ENCODE measurements around the gene PSMC1.

PSMC1 gene

GRCh38 chr14:90319173-90319572 is 62.8 kb downstream of the PSMC1 start:
- Histone ChIP-seq H3K4me2 (ENCODE audit: low read length) (no peak overlapping the region), H3K36me3 (ENCODE audit: insufficient read depth, low read length) (peaks cover 37% of the 10 kb centered on the region), H3K27me3 (ENCODE audit: insufficient read depth, low read length) (no peaks in the 10 kb centered on the region), H3K9ac (ENCODE audit: low read length) (no peak overlapping the region), H3K4me3 (ENCODE audit: low read depth, low read length, poor library complexity, severe bottlenecking) (no peak overlapping the region), H3K79me2 (ENCODE audit: insufficient read depth, low read length) (peaks cover 16% of the 10 kb centered on the region), H3K27ac (ENCODE audit: low read depth, low read length, poor library complexity, severe bottlenecking) (no peak overlapping the region), H3K9me2 (ENCODE audit: low read depth, low read length) (no peaks in the 10 kb centered on the region), H3K4me1 (ENCODE audit: insufficient read depth, low read length, severe bottlenecking) (no peaks in the 10 kb centered on the region), H3F3A (ENCODE audit: insufficient read depth, low read length) (no peaks in the 10 kb centered on the region), H3K9me3 (ENCODE audit: low read length) (no peaks in the 10 kb centered on the region), H2AFZ (ENCODE audit: low read length) (no peak overlapping the region), H4K20me1 (ENCODE audit: insufficient read depth, low read length) (no peaks in the 10 kb centered on the region)
- TF ChIP-seq EZH2 (IDR thresholded peaks at IDR 0.05; ENCODE audit: borderline replicate concordance, low read length), result no peak
- TF ChIP-seq, protein P1, sequence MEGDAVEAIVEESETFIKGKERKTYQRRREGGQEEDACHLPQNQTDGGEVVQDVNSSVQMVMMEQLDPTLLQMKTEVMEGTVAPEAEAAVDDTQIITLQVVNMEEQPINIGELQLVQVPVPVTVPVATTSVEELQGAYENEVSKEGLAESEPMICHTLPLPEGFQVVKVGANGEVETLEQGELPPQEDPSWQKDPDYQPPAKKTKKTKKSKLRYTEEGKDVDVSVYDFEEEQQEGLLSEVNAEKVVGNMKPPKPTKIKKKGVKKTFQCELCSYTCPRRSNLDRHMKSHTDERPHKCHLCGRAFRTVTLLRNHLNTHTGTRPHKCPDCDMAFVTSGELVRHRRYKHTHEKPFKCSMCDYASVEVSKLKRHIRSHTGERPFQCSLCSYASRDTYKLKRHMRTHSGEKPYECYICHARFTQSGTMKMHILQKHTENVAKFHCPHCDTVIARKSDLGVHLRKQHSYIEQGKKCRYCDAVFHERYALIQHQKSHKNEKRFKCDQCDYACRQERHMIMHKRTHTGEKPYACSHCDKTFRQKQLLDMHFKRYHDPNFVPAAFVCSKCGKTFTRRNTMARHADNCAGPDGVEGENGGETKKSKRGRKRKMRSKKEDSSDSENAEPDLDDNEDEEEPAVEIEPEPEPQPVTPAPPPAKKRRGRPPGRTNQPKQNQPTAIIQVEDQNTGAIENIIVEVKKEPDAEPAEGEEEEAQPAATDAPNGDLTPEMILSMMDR (IDR thresholded peaks at IDR 0.05; ENCODE audit: low read length), result no peak

DNA sequence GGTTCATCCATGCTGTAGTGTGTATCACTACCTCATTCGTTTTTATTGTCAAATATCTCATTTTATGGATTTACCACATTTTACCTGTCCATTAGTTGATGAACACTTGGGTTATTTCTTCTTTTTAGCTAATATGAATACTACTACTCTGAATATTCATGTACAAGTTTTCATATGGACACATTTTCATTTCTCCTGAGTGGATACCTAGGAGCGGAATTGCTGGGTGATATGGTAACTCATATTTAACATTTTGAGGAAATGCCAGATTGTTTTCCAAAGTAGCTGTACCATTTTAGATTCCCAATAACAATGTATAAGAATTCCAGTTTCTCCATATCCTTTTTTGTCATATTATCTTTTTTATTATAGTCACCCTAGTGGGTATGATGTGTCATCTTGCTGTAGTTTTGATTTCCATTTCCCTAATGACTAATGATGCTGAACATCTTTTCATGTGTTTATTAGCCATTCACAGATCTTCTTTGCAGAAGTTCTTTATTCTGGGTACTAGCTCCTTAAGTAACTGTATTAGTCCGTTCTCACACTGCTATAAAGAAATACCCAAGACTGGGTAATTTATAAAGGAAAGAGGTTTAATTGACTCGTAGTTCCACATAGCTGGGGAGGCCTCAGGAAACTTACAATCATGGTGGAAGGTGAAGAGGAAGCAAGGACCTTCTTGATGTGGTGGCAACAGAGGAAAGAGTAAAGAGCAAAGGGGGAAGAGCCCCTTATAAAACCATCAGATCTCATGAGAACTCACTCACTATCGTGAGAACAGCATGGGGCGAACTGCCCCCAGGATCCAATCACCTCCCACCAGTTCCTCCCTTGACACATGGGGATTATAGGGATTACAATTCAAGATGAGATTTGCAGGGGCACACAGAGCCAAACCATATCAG is 63.5 kb downstream of the PSMC1 start:
- Histone ChIP-seq H3K36me3 (ENCODE audit: insufficient read depth, low read length) (peaks cover 32% of the 10 kb centered on the region), H2AFZ (ENCODE audit: low read length) (no peak overlapping the region), H3K9me2 (ENCODE audit: low read depth, low read length) (no peaks in the 10 kb centered on the region), H3K4me2 (ENCODE audit: low read length) (no peak overlapping the region), H3K4me1 (ENCODE audit: insufficient read depth, low read length, severe bottlenecking) (no peaks in the 10 kb centered on the region), H3F3A (ENCODE audit: insufficient read depth, low read length) (no peaks in the 10 kb centered on the region), H4K20me1 (ENCODE audit: insufficient read depth, low read length) (no peaks in the 10 kb centered on the region), H3K27me3 (ENCODE audit: insufficient read depth, low read length) (no peaks in the 10 kb centered on the region), H3K4me3 (ENCODE audit: low read depth, low read length, poor library complexity, severe bottlenecking) (no peak overlapping the region), H3K9ac (ENCODE audit: low read length) (no peak overlapping the region), H3K27ac (ENCODE audit: low read depth, low read length, poor library complexity, severe bottlenecking) (no peak overlapping the region), H3K9me3 (ENCODE audit: low read length) (no peaks in the 10 kb centered on the region), H3K79me2 (ENCODE audit: insufficient read depth, low read length) (peaks cover 16% of the 10 kb centered on the region)
- TF ChIP-seq, protein P1 (IDR thresholded peaks at IDR 0.05; ENCODE audit: low read length), result no peak
- TF ChIP-seq EZH2 (IDR thresholded peaks at IDR 0.05; ENCODE audit: borderline replicate concordance, low read length), result no peak

- TF ChIP-seq, protein P1 (IDR thresholded peaks at IDR 0.05; ENCODE audit: low read length), result no peak
- TF ChIP-seq EZH2 (IDR thresholded peaks at IDR 0.05; ENCODE audit: borderline replicate concordance, low read length), result no peak
- no peak overlapping the region for H3K27ac ChIP-seq (ENCODE audit: low read depth, low read length, poor library complexity, severe bottlenecking)
- no peaks in the 10 kb centered on the region for H3K27me3 ChIP-seq (ENCODE audit: insufficient read depth, low read length)
- peaks cover 16% of the 10 kb centered on the region; the same call in 1 of the 2 replicates for H3K36me3 ChIP-seq (ENCODE audit: insufficient read depth, low read length)
- no peaks in the 10 kb centered on the region for H3F3A ChIP-seq (ENCODE audit: insufficient read depth, low read length)
- no peak overlapping the region for H3K4me3 ChIP-seq (ENCODE audit: low read depth, low read length, poor library complexity, severe bottlenecking)
- H3K4me2 ChIP-seq (ENCODE audit: low read length), result no peak overlapping the region
- H3K79me2 ChIP-seq (ENCODE audit: insufficient read depth, low read length), result peaks cover 16% of the 10 kb centered on the region
- H2AFZ ChIP-seq (ENCODE audit: low read length), result no peak overlapping the region
- H3K9me2 ChIP-seq (ENCODE audit: low read depth, low read length), result no peaks in the 10 kb centered on the region
- H3K9ac ChIP-seq (ENCODE audit: low read length), result no peak overlapping the region
- H4K20me1 ChIP-seq (ENCODE audit: insufficient read depth, low read length), result no peaks in the 10 kb centered on the region
- no peaks in the 10 kb centered on the region for H3K9me3 ChIP-seq (ENCODE audit: low read length)
- H3K4me1 ChIP-seq (ENCODE audit: insufficient read depth, low read length, severe bottlenecking), result no peaks in the 10 kb centered on the region
Observed at GRCh38 chr14:90321891-90322290, 65.5 kb downstream of the PSMC1 start.

All from OCI-LY1 (cell line).